Glutamatergic neuron (in vitro differentiated cells): Measurements from ENCODE around the gene CAPN14. TPM values are rescaled to one million over a fixed set of nuclear protein-coding genes. Genes with fewer than 3 reads are reported as not detected.

ENCODE experiments used
- DNase-seq: peaks from one replicate; pipeline ENCODE4 v3.0.0; 2022
- H3K27ac Mint-ChIP-seq: one replicate; pipeline ENCODE4 v1.8.0; 2020; ENCODE audit warnings: mild to moderate bottlenecking, mixed read lengths, inconsistent platforms; ENCODE audit not compliant: unreplicated experiment
- H3K27me3 Mint-ChIP-seq: one replicate; pipeline ENCODE4 v1.8.0; 2020; ENCODE audit warnings: mild to moderate bottlenecking, moderate library complexity, mixed read lengths, inconsistent platforms; ENCODE audit not compliant: unreplicated experiment
- H3K36me3 Mint-ChIP-seq: one replicate; pipeline ENCODE4 v1.8.0; 2020; ENCODE audit warnings: mild to moderate bottlenecking, mixed read lengths, inconsistent platforms; ENCODE audit not compliant: unreplicated experiment
- H3K4me1 Mint-ChIP-seq: one replicate; pipeline ENCODE4 v1.8.0; 2020; ENCODE audit warnings: mild to moderate bottlenecking, low read depth, mixed read lengths, inconsistent platforms; ENCODE audit not compliant: unreplicated experiment
- H3K4me3 Mint-ChIP-seq: one replicate; pipeline ENCODE4 v1.8.0; 2020; ENCODE audit warnings: mild to moderate bottlenecking, mixed read lengths, inconsistent platforms; ENCODE audit not compliant: unreplicated experiment
- H3K9me3 Mint-ChIP-seq: one replicate; pipeline ENCODE4 v1.8.0; 2020; ENCODE audit warnings: mild to moderate bottlenecking, moderate library complexity, mixed read lengths, inconsistent platforms; ENCODE audit not compliant: unreplicated experiment
- total RNA-seq: library from RNA; stranded (reverse); fragmentation: NEBNext Ultra II Directional; extraction: Animal tissue kit (Norgen Biotek cat#: 25700); gene quantifications from one replicate; pipeline ENCODE4 v1.2.1, GENCODE V29; 2021; ENCODE audit not compliant: unreplicated experiment
- TF ChIP-seq, protein P1 (sequence below): fragments of 200-600 bp; sonication (generic); IDR thresholded peaks from one replicate; pipeline ENCODE4 v1.5.0; 2021; ENCODE audit not compliant: partially characterized antibody, unreplicated experiment

The CAPN14 gene
- total RNA-seq, 1 donor from 2014 or later: 0.25 TPM

DNA sequence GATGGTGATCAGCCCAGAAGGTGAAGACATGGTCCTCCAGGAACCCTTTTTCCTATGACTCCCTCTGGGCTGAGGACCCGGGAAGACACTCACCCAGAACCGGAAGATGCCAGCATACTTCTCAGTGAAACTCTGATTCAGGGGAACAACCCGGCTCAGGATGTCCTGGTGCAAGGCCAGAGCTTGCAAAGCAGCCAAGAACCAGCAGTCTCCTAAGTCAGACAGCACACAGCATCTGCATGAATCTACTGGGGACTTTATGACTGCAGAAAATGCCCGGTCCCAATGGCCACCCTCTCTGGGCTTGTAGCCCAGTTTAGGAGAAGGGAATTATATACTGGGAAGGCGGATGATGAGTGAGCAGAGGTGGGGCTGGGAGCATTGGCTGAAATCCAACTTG, 15.3 kb downstream of the CAPN14 start:
- H3K4me1 Mint-ChIP-seq: peaks cover 6% of the 10 kb centered on the region
- DNase-seq: no peak
- H3K27me3 Mint-ChIP-seq: no peaks in the 10 kb centered on the region
- H3K9me3 Mint-ChIP-seq: no peaks in the 10 kb centered on the region
- no peak overlapping the region for H3K27ac Mint-ChIP-seq
- H3K36me3 Mint-ChIP-seq: no peaks in the 10 kb centered on the region
- H3K4me3 Mint-ChIP-seq: no peak overlapping the region
- TF ChIP-seq, protein P1, sequence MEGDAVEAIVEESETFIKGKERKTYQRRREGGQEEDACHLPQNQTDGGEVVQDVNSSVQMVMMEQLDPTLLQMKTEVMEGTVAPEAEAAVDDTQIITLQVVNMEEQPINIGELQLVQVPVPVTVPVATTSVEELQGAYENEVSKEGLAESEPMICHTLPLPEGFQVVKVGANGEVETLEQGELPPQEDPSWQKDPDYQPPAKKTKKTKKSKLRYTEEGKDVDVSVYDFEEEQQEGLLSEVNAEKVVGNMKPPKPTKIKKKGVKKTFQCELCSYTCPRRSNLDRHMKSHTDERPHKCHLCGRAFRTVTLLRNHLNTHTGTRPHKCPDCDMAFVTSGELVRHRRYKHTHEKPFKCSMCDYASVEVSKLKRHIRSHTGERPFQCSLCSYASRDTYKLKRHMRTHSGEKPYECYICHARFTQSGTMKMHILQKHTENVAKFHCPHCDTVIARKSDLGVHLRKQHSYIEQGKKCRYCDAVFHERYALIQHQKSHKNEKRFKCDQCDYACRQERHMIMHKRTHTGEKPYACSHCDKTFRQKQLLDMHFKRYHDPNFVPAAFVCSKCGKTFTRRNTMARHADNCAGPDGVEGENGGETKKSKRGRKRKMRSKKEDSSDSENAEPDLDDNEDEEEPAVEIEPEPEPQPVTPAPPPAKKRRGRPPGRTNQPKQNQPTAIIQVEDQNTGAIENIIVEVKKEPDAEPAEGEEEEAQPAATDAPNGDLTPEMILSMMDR: no peak

DNA sequence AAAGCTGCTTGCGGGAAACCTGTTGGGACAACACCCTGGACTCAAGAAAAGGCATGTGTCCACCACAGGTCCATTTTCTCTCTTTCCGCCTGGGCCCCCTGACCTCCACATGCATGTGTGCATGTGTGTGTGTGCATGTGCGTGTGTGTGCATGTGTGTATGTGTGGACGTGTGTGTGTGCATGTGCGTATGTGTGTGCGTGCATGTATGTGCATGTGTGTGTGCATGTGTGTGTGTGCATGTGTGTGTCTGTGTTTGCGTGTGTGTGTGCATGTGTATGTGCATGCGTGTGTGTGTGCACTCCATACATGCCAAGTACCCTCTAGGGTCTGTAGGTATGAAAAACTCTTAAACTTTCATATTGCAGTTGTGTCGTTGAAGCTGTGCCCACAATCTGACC, 16.3 kb downstream of the CAPN14 start:
- TF ChIP-seq, protein P1: no peak
- DNase-seq: no peak
- H3K36me3 Mint-ChIP-seq: no peaks in the 10 kb centered on the region
- no peaks in the 10 kb centered on the region for H3K9me3 Mint-ChIP-seq
- no peaks in the 10 kb centered on the region for H3K27me3 Mint-ChIP-seq
- peaks cover 6% of the 10 kb centered on the region for H3K4me1 Mint-ChIP-seq
- H3K27ac Mint-ChIP-seq: no peak overlapping the region
- no peak overlapping the region for H3K4me3 Mint-ChIP-seq

DNA sequence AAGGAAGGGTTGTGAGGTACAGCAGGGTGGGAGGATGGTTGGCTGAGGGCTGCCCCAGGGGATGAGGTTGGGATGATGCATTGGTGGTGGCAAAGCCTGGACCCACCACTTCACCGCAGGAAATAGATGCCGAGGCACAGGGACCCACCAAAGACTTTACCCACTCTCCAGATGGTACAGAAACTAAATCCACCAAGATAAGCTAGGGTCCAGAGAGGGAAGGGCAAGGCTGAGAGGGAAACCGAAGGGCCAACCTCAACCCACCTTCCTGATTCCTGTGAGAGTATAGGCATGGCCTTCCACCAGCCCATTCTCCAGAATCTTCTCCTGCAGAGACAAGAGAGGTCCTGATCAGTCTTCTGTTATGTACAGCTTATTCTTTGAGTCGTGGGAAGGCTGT, 18.1 kb downstream of the CAPN14 start:
- no peaks in the 10 kb centered on the region for H3K36me3 Mint-ChIP-seq
- no peaks in the 10 kb centered on the region for H3K4me1 Mint-ChIP-seq
- H3K4me3 Mint-ChIP-seq: no peak overlapping the region
- no peaks in the 10 kb centered on the region for H3K27me3 Mint-ChIP-seq
- DNase-seq: no peak
- no peaks in the 10 kb centered on the region for H3K9me3 Mint-ChIP-seq
- H3K27ac Mint-ChIP-seq: no peak overlapping the region
- TF ChIP-seq, protein P1: no peak

DNA sequence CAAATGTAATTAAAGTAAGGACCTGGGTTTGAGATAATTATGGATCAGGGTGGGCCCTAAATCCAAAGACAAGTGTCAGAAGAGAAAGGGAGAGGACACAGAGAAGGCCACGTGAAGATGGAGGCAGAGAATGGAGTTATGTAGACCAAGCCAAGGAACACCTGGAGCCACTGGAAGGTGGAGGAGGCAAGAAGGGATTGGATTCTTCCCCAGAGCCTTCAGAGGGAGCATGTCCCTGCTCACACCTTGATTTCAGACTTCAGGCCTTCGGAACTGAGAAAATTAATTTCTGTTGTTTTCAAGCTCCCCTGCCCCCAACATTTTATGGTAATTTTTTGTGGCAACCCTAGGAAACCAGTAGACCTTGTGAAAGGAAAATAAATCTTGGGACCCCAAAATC, 19.6 kb downstream of the CAPN14 start:
- no peaks in the 10 kb centered on the region for H3K27me3 Mint-ChIP-seq
- H3K9me3 Mint-ChIP-seq: no peaks in the 10 kb centered on the region
- no peak overlapping the region for H3K27ac Mint-ChIP-seq

DNA sequence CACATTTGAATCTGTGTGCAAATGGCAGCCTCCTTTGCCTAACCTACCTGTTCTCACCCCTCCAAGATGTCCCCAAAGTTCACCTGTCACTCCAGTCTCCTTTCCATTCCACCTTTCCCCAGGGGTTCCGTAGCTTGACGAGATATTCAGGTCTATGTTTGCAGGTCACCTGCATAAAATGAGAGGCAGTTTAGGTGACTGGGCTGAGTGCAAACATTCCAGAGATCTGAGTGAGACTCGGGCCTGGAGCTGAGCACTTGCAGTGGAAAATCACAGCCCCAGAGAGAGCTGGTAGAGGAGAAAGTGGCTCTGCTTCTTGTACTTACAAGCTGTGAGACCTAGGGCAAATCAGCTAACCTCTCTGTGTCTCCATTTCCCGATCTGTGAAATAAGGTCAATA, 20.1 kb downstream of the CAPN14 start:
- TF ChIP-seq, protein P1: no peak
- no peaks in the 10 kb centered on the region for H3K4me1 Mint-ChIP-seq
- H3K4me3 Mint-ChIP-seq: no peak overlapping the region
- no peaks in the 10 kb centered on the region for H3K36me3 Mint-ChIP-seq
- no peaks in the 10 kb centered on the region for H3K9me3 Mint-ChIP-seq
- H3K27me3 Mint-ChIP-seq: no peaks in the 10 kb centered on the region
- H3K27ac Mint-ChIP-seq: no peak overlapping the region
- no peak for DNase-seq

More for the DNA sequence above, 19.6 kb downstream of the CAPN14 start:
- Mint-ChIP-seq H3K4me3 (no peak overlapping the region), H3K36me3 (no peaks in the 10 kb centered on the region), H3K4me1 (no peaks in the 10 kb centered on the region)
- TF ChIP-seq, protein P1: no peak
- no peak for DNase-seq
